NCI-H1105 (cell line): ENCODE data around the gene NTRK2.

ENCODE experiments used
- DNase-seq: peaks from one replicate; lab custom pipeline; 2025; lab: John Stamatoyannopoulos, UW

The NTRK2 gene

DNA sequence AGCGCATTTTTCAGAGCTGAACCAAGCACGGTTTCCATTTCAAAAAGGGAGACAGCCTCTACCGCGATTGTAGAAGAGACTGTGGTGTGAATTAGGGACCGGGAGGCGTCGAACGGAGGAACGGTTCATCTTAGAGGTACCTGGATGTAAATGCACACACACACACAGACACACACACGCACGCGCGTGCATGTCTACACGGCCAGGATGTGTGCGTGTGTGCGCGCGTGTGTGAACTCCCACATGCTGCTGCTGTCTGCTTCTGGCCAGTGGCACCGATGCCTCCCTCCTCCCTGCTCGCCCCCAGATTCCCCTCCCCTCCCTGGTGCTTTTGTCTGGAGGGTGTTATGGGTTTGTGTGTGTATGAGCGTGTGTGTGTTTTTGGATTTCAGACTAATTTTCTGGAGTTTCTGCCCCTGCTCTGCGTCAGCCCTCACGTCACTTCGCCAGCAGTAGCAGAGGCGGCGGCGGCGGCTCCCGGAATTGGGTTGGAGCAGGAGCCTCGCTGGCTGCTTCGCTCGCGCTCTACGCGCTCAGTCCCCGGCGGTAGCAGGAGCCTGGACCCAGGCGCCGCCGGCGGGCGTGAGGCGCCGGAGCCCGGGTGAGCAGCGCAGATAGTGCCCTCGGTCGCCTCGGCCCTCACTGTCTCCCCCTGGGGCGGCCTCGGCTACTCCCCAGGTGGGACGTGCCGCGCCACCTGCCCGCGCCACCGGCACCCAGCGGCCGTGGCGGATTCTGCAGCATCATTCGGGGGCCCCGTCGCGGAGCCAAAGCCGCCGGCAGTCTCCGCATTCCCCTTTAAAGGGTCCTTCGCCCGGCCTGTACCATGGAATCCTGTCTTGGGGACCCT lies at the start of gene NTRK2:
Gene NTRK2, plus strand, starts transcription at position 442 of the 850 bp plus-strand sequence. CDS start 1,020 bp downstream, outside the sequence.
- DNase-seq = peak; percentile 38

DNA sequence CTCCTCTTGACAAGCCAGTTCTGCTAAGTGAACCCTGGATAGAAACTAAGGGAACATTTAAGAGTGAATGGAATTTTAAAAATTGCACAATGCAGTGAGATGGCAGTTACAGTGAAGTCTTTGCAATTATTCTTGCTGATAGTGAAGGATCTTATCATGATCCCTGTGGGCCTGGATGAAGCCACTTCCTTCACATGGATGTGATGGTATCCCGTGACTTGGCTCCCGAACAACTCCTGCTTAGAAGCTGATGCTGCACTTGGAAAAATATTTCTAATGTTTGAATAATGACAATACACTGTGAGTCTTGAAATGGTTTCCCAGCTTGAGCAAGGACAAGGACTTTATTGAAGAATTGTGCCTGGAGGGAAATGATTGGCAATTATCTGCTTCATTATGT lies 49.2 kb upstream of the NTRK2 start:
- DNase-seq = no peak

DNA sequence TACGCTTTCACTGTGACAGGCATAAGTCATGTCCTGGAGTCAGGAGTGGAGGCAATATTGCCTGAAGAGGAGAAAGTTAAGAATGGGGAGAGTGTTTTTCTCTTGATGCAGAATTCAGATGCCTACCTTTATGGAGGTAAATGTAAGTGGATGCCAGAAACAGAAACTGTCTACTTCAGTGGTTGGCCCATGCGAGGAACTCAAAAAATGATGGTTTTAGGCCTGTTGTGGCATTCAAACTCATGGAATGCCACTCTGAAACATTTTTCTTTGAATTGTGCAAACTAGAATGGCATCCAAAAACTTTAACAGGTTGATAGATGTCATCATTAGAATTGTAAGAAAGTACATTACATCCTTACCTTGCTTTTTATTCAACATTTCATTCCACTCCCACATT lies 47.7 kb upstream of the NTRK2 start:
- no peak for DNase-seq

DNA sequence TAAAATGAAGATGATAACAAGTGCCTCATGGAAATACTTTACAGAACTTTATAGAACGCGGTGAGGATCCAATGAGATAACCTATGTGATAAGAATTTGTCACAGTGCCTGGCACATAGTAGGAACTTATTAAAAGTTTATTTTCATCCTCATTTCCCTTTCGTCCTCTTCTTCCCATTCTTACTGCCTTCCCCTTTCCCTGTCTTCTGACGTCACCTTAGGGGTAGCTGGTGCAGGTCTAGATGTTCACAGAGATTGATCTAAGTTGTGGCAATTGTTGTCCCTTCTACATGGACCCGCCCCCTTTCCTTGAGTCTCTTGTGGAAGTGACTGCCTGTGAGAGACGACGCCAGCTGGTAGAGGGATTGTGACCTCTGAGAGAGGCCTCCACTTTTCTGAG lies 46.5 kb upstream of the NTRK2 start:
- DNase-seq = no peak

DNA sequence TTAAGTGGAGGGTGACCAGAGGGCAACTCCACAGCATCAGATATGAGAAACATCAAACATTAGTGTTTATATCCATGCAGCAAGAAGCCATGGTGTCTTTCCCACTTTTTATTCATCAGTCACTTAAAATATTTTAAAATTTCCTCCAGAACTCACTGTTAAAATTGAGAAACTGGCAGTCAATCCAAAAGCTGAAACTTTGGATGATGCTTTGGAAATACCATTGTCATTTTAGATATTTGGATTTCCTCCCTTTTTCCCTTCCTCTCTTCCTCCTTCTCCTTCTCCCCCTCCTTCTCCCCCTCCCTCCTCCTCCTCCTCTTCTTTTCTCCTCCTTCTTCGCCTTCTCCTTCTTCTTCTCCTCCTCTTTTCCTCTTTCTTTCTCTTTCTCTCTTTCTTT lies 33.1 kb upstream of the NTRK2 start:
- DNase-seq = no peak

DNA sequence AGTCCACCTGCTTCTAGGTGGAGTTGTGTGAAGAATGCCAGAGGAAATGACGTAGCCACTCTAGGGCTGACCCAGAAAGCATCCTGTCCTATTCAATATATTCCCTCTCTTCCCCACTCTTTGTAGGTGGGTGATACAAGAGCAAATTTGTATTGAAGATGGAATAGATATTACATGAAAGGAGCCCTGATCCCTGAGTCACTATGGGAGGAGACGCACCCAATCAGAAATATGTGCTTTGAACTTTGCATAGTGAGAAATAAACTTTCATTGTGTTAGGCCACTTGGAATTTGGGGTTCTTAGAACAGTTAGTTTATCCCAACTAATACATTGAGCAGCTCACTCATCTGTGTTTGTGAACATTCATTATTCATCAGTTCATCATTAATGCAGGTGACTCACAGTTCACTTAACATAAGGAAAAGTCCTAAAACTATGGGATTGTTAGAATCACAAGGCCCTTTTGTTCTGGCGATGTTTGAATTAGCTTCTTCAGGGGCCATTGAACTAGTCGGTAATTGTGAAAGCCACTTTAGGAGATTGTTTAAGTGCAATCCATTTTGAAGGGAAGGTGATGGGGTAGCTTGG lies 26.9 kb upstream of the NTRK2 start:
- DNase-seq = no peak

DNA sequence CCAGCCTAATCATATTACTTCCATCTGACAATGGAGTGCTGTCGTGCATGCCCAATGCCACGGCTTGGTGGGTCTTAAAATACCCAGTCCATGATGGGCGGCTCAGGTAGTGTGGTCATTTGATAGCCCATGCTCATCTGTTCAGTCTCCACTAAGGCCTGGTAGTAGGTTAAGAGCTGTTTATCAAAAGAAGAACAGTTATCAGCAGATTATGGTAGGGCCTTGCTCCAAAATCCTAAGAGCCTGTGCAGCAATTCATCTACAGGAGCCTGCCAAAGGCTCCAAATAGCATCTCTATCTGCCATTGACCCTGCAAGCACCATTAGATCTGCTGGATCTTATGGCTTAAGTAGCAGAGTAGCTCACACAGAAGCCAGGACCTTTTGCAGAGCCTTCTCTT lies 21.8 kb upstream of the NTRK2 start:
- DNase-seq = no peak

DNA sequence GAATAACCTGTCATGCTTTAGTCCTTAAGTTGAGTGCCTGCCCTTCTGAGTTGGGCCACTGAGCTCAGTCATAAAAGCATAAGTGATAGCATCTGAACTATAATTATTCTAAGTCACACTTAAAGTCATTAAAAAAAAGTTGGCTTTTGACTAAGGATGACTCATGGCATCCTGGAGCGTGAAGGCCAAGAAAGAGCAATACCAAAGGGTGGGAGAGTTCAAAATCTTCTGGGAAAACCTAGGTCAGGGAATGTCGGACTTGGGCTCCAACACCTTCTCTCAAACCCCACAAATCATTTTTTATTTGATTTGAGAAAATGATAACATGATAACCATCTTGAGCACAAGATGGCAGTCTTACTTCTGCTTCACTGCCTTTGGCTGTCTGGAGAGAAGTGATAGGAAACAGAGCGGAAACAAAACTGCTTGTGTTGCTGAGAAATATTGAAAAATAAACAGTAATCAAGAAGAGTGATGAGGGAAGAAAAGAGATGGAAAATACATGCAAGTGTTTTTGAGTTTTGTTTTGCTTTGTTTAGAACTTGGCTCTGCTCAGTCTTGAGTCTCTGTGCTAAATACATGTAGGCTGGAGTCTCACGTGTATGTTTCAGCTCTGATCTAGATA lies 16.9 kb upstream of the NTRK2 start:
- DNase-seq = no peak

DNA sequence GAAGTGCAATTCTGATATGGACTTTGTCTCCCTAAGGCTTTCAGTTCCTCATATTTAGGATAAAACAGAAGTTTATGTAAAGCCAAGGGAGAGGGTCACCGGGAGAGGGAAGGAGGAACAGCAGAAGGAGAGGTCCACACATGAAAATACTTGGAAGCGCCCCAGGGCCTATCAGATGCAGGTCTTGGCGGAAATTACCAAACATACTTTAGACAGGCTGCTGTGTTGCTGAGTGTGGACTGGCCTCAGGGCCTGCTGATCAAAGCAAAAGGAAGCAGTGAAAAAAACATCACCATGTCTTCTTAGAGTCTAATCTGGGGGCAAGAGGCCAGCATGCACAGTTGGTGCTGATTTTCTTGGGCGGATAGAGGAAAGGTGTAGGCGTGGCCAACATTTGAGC lies 14.1 kb upstream of the NTRK2 start:
- DNase-seq = no peak

DNA sequence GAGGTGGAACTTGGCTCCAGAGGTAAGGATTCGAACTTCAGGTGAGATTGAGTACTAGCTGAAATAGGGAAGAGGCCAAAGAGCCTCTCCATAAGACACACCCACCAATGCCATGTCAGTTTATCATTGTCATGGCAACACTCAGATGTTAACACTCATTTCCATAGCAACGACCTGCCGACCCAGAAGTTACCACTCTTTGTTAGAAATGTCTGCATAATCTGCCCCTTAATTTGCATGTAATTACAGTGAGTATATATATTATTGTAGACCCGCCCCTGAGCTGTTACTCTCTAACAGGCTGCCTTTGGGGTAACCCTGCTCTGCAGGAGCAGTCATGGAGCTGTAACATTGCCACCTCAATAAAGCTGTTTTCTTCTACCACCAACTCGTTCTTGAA lies 10.2 kb upstream of the NTRK2 start:
- no peak for DNase-seq

DNA sequence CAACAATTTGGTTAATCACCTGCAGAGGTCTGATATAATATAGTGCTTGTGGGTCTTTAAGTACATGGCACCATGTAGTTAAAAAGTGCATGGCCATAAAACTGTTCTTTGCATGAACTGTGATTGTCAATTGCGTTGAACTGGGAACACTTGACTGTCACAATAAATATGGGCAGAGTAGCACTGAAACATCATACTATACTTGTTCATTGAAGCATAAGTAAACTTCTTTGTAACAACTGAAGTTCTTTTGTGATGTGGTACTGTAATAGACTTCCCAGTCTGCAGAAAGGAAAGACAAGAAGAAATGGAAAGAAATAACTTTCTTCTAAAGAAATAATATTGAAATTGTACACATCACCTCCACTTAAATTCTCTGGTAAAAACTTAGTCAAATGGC lies 9.8 kb upstream of the NTRK2 start:
- no peak for DNase-seq

DNA sequence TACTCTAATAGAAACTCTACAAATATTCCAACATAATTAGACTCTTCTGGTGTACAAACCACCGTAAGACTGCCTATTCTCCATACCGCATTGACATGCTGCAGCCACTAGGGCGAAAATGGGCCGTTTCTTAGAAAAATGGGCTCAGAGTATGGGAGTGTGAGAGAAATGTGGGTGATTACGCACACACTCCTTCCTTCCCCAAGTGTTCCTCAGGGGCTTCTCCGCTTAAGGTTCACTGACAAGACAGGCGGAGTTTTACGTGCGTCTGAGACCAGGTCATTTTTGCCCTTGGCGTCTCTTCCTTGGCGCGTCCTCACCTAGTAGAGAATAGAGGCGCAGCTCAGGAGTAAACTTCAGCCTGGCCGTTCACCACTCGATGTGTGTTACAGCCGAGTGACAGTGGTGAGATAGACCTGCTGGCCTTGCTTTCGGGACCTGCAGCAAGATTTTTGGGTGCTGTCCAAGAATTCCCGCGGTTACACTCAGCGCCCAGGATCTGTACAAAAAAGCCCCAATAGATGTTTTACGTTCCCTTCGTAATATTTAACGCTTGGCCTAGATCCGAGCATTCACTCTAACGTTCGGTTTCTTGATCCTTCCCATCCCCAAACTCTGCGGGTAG lies 1.8 kb upstream of the NTRK2 start:
- no peak for DNase-seq

DNA sequence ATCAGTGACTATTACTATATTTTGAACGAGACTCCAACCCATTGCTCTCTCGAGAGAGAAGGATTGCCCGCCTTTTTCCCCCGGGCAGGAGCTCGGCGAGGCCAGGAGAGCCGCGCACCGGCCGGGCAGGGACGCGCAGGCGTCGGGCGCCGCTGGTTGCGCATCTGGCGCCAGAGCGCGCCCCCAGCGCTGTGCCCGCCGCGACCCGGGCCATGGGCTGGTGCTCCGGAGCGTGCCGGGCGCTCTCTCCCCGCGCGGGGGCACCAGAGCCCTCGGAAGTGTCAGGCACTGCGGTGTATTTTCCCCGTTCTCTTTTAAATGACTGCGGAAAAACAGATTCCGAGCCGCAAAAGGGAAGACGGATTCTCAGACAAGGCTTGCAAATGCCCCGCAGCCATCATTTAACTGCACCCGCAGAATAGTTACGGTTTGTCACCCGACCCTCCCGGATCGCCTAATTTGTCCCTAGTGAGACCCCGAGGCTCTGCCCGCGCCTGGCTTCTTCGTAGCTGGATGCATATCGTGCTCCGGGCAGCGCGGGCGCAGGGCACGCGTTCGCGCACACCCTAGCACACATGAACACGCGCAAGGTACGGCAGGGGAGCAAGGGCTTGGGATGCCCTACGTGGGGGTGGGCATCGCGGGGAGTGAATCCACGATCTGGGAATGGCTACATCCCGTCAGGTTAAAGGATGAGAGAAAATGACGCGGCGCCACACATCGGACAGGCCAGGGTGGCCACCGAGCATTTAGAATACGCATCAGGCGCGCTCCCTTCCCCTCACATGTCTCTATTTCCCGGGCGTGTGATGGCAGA lies 1.1 kb upstream of the NTRK2 start:
- peak; percentile 77 for DNase-seq

DNA sequence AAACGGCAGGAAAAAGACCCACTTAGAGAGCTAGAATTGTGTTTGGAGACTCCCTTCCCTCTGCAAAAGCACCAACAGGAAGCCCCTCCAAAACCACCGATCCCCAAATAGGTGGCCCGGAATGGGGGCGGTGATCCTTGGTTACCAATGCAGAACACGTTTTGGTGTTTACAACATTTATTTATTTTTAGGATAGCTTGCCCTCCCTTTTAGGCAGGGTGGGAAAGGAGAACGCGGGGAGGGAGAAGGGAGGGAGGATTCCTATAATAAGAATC lies 579 bp upstream of the NTRK2 start:
- no peak for DNase-seq

DNA sequence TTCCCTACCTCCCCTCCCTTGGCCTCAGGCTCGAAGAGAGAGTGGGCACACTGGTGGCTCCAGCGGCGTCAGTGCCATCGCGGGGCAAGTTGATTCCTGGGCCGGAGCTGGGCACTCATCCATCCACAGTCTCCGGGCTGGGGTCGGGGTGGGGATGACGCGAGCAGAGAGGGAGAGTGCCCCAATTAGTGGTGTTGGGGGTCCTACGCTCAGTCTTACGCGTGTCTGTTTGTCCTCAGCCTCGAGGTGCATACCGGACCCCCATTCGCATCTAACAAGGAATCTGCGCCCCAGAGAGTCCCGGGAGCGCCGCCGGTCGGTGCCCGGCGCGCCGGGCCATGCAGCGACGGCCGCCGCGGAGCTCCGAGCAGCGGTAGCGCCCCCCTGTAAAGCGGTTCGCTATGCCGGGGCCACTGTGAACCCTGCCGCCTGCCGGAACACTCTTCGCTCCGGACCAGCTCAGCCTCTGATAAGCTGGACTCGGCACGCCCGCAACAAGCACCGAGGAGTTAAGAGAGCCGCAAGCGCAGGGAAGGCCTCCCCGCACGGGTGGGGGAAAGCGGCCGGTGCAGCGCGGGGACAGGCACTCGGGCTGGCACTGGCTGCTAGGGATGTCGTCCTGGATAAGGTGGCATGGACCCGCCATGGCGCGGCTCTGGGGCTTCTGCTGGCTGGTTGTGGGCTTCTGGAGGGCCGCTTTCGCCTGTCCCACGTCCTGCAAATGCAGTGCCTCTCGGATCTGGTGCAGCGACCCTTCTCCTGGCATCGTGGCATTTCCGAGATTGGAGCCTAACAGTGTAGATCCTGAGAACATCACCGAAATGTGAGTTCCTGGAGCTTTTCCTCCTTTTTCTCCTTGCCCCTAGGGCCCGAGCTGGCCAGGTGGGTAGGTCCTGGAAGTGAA lies 861 bp downstream of the NTRK2 start:
- no peak for DNase-seq

DNA sequence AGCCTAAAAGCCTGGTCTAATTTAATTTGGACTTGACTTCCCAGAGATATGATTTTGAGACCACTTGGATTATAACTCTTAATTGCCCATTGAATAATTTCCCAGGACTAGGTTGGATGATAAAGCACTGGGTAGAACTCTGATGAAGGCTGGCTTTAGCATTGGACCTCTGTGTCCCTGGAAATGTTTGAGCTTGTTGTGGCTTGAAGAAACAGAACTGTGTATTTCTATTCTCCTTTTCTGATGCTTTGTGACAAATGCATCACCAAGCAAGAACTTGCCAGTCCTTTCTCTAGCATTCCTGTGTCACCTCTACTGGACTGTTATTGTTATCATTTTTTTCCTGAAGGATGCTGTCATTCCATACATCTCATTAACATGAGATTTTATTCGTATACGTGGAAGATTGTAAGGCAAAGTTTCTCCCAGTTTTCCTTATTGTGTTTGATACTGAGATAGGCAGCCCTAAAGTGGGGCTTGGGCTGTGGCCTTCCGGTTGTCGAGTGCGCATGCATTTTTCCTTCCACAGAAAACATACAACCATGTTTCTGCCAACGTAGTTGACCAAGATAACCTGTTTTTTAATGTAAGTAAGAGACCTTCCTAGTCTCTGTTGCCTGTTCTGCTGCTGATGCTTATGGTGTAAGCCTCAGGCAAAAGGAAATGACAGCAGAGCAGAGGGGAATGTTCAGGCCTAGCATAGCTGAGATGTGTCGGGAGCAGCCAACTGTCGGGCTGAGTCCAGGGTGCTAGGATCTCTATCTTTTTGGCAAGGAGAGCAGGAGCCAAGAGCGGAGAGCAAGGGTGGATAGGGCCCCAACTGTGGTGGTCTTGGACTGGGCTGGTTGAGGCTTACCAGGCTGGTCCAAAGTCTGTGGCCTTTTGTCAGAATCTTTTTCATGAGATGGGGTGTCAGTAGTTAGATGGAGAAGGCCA lies 2.3 kb downstream of the NTRK2 start:
- no peak for DNase-seq

DNA sequence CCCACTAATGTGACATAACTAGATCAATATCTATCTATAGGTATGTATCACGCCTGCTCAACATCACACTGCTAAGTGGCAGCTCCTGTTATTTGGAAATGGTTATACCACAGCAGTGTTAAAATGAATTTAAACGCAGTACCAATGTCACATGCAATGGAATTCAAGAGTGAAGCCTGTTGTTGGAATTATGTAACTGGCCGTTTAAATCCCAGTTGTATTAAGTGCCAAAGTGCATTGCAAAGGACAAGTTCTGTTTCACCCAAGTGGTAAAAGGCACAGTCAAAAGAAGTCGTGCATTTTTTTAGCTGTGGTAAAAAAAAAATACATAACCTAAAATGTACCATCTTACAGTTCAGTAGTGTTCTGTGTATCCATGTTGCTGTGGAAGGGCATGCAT lies 4.3 kb downstream of the NTRK2 start:
- no peak for DNase-seq

DNA sequence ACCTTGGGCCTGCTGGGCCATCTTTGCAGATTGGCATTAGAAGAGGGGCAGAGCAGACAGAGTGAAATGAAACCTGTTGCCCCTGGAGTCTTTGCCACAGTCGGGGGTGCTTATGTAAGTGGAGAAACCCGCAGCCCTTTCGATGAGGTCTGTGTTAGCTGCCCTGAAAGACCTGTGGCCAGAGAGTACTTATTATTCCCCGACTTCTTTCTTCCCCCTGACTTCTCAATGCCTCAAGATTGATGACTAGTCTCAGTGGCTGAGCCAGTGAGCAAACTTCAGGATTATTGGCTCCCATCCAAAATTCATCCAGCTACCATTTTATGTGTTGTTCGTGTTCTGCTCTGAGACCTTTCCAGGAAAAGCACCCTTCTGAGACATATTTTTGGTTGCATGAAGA lies 7.6 kb downstream of the NTRK2 start:
- DNase-seq = no peak

DNA sequence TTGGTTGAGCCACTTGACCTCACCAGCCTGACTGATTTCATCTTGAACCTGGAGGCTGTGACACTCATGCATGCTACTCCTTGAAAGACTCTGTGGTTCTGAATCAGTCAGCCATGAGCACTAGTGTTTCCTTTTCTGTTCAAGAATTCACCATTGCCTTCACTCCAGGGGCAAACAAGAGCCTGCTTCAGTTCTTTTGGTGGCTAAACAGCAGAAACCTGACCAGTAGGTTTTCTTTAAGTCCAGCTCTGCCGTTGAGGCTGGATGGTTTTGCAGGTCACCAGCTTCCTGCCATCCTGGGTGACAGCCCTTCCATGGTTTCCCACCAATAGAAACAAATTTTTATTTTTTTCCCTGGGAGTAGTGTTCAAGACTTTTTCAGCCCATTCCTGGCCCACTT lies 10.0 kb downstream of the NTRK2 start:
- no peak for DNase-seq
